A673 (cell line): ENCODE results near the gene ESAM.

Experiments
- CTCF ChIP-seq: fragments of 300-800, 200-600 bp; sonication (generic); conservative IDR thresholded peaks from 2 replicates; pipeline ENCODE4 v1.5.1; 2017; ENCODE audit warnings: low read depth, mild to moderate bottlenecking, antibody characterized with exemption, low read length, moderate library complexity, mixed read lengths
- EZH2 ChIP-seq: fragments of 200-600 bp; sonication (generic); IDR thresholded peaks from 2 replicates; pipeline ENCODE4 v1.6.1; 2017; ENCODE audit warnings: borderline replicate concordance, low read depth, mild to moderate bottlenecking, mixed read lengths, antibody characterized with exemption, low read length; ENCODE audit not compliant: poor library complexity, severe bottlenecking

GRCh38 chr11:124752471-124753102, 9.5 kb downstream of the ESAM start:
- TF ChIP-seq CTCF (no peak), EZH2 (no peak)
